Fibroblast of lung (primary cell): ENCODE measurements around the gene PGLYRP3. TPM values are rescaled to one million over a fixed set of nuclear protein-coding genes. Genes with fewer than 3 reads are reported as not detected.
"Not testable (repeated sequence)": the region's sequence is repeated elsewhere in the genome, so short reads cannot be mapped to it uniquely, and the experiment has no call there.

Experiments used
- DNase-seq, 2 donors: peaks; one replicate each; pipeline versions ENCODE4 v3.0.0 to v3.0.0-alpha.2; 2010; ENCODE audit warnings: low read depth in 2 of 2
- H2AFZ ChIP-seq: 2 replicates; pipeline ENCODE4 v1.5.1; 2012; ENCODE audit warnings: low read length, control low read depth, inconsistent platforms
- H3K27ac ChIP-seq: 2 replicates; pipeline ENCODE4 v1.5.1; 2011; ENCODE audit warnings: low read length, control low read depth; ENCODE audit not compliant: insufficient read depth
- H3K27me3 ChIP-seq: 2 replicates; pipeline ENCODE4 v1.5.1; 2011; ENCODE audit warnings: mild to moderate bottlenecking, low read length; ENCODE audit not compliant: control insufficient read depth, insufficient read depth
- H3K36me3 ChIP-seq: 2 replicates; pipeline ENCODE4 v1.5.1; 2011; ENCODE audit warnings: low read length; ENCODE audit not compliant: control insufficient read depth, insufficient read depth
- H3K4me1 ChIP-seq: 2 replicates; pipeline ENCODE4 v1.5.1; 2011; ENCODE audit warnings: low read length; ENCODE audit not compliant: control insufficient read depth, insufficient read depth; ENCODE audit errors: extremely low read depth
- H3K4me2 ChIP-seq: 2 replicates; pipeline ENCODE4 v1.5.1; 2011; ENCODE audit warnings: low read length, control low read depth; ENCODE audit not compliant: insufficient read depth; ENCODE audit errors: extremely low read depth
- H3K4me3 ChIP-seq, 4 experiments: fragments of 200-600 bp in 1 of 4; sonication (generic) in 1 of 4; replicated peaks in 1 of 4; 2 replicates each; pipeline ENCODE4 v1.5.1; 2011 to 2016; ENCODE audit warnings: low read length in 4 of 4, low read depth in 3 of 4, mild to moderate bottlenecking in 3 of 4, control low read depth in 2 of 4, inconsistent platforms in 1 of 4, mixed read lengths in 1 of 4; ENCODE audit not compliant: insufficient read depth in 1 of 4; ENCODE audit errors: control extremely low read depth in 1 of 4
- H3K79me2 ChIP-seq: 2 replicates; pipeline ENCODE4 v1.5.1; 2012; ENCODE audit warnings: mild to moderate bottlenecking, low read length, inconsistent platforms; ENCODE audit not compliant: control insufficient read depth, insufficient read depth
- H3K9ac ChIP-seq: 2 replicates; pipeline ENCODE4 v1.5.1; 2011; ENCODE audit warnings: mild to moderate bottlenecking, low read length, control low read depth; ENCODE audit not compliant: insufficient read depth
- H3K9me3 ChIP-seq: 2 replicates; pipeline ENCODE4 v1.5.1; 2012; ENCODE audit warnings: low read depth, low read length; ENCODE audit not compliant: control insufficient read depth, insufficient read depth
- H4K20me1 ChIP-seq: 2 replicates; pipeline ENCODE4 v1.5.1; 2011; ENCODE audit warnings: low read length; ENCODE audit not compliant: control insufficient read depth, insufficient read depth; ENCODE audit errors: extremely low read depth
- CTCF ChIP-seq, 2 donors: IDR thresholded peaks in 1 of 2; conservative IDR thresholded peaks in 1 of 2; 1 replicate in 1 of 2; 2 replicates in 1 of 2; pipeline ENCODE4 v1.5.1; 2011 to 2012; ENCODE audit warnings: low read length in 2 of 2, control low read depth in 1 of 2, inconsistent platforms in 1 of 2, low read depth in 1 of 2, mild to moderate bottlenecking in 1 of 2
- EZH2 ChIP-seq: IDR thresholded peaks from 2 replicates; pipeline ENCODE4 v1.5.1; 2012; ENCODE audit warnings: low read length, control low read depth, mild to moderate bottlenecking; ENCODE audit errors: missing control alignments
- polyA plus RNA-seq, 2 donors: library from polyadenylated mRNA; depleted of rRNA in 1 of 2; stranded (reverse) in 1 of 2; unstranded in 1 of 2; fragments of >200 nt; gene quantifications; 2 replicates each; pipeline ENCODE4 v1.2.1, GENCODE V29; 2011 to 2012; ENCODE audit warnings: missing spikeins in 1 of 2
- total RNA-seq: library from RNA; depleted of rRNA; stranded (reverse); fragments of >200 nt; gene quantifications from 2 replicates; pipeline ENCODE4 v1.2.1, GENCODE V29; 2014

Gene PGLYRP3
- total and polyA plus RNA-seq, 2 donors (not counting 1 experiment from before 2014, with no cell fraction given), result not detected

GRCh38 chr1:153349363-153350320 is 36.9 kb upstream of the PGLYRP3 start:
- Histone ChIP-seq H3K27ac (no peak overlapping the region), H3K79me2 (no peaks in the 10 kb centered on the region), H3K4me3 (no peak overlapping the region), H3K9me3 (no peaks in the 10 kb centered on the region), H3K4me2 (no peak overlapping the region), H2AFZ (no peak overlapping the region), H3K36me3 (no peaks in the 10 kb centered on the region), H3K4me1 (no peaks in the 10 kb centered on the region), H3K27me3 (peaks cover 3% of the 10 kb centered on the region), H4K20me1 (no peaks in the 10 kb centered on the region), H3K9ac (no peak overlapping the region)
- no peak for DNase-seq
- TF ChIP-seq EZH2, result no peak

- Histone ChIP-seq H3K9me3 (no peaks in the 10 kb centered on the region), H3K27me3 (peaks cover 9% of the 10 kb centered on the region), H3K79me2 (no peaks in the 10 kb centered on the region), H2AFZ (no peak within 1 kb of the TSS), H3K27ac (no peak within 1 kb of the TSS), H4K20me1 (no peaks in the 10 kb centered on the region), H3K9ac (no peak within 1 kb of the TSS), H3K4me1 (no peaks in the 10 kb centered on the region), H3K4me2 (no peak within 1 kb of the TSS), H3K4me3 (no peak within 1 kb of the TSS), H3K36me3 (no peaks in the 10 kb centered on the region)
- TF ChIP-seq EZH2, result no peak
- no peak for TF ChIP-seq CTCF (conservative IDR thresholded peaks at IDR 0.05 in 1 of 2, IDR thresholded peaks at IDR 0.05 in 1 of 2; ENCODE audit: low read depth in 1 of 2, low read length in 2 of 2)
- DNase-seq, result no peak
These were observed 36.0 kb upstream of the PGLYRP3 start, which contains the start of gene PGLYRP4 for GRCh38 chr1:153348511-153349362. Gene PGLYRP4 (minus strand): TSS chr1:153348841. CDS start chr1:153347932, 909 bp downstream.

- H3K4me2 ChIP-seq, result no peak overlapping the region
- H3K27ac ChIP-seq, result no peak overlapping the region
- peaks cover 9% of the 10 kb centered on the region for H3K27me3 ChIP-seq
- TF ChIP-seq CTCF (conservative IDR thresholded peaks at IDR 0.05 in 1 of 2, IDR thresholded peaks at IDR 0.05 in 1 of 2; ENCODE audit: low read depth in 1 of 2, low read length in 2 of 2) (no peak), EZH2 (no peak)
- no peaks in the 10 kb centered on the region for H4K20me1 ChIP-seq
- H3K9ac ChIP-seq, result no peak overlapping the region
- no peaks in the 10 kb centered on the region for H3K9me3 ChIP-seq
- no peak overlapping the region for H3K4me3 ChIP-seq
- DNase-seq, result no peak
- no peaks in the 10 kb centered on the region for H3K36me3 ChIP-seq
- no peaks in the 10 kb centered on the region for H3K4me1 ChIP-seq
- H3K79me2 ChIP-seq, result no peaks in the 10 kb centered on the region
- no peak overlapping the region for H2AFZ ChIP-seq
These were observed 35.1 kb upstream of the PGLYRP3 start for GRCh38 chr1:153347856-153348255.

- H3K4me3 ChIP-seq, H3K27ac ChIP-seq, H3K9me3 ChIP-seq, H3K4me2 ChIP-seq, H4K20me1 ChIP-seq, H3K79me2 ChIP-seq, H2AFZ ChIP-seq, H3K9ac ChIP-seq, DNase-seq, H3K36me3 ChIP-seq, H3K4me1 ChIP-seq: not testable (repeated sequence)
- peaks cover 12% of the 10 kb centered on the region for H3K27me3 ChIP-seq
These were observed 34.3 kb upstream of the PGLYRP3 start for GRCh38 chr1:153347049-153347448.
